A549 (cell line): ENCODE results near the gene OGA.

Source experiments
- POLR2A ChIP-seq: IDR thresholded peaks from 2 replicates; pipeline ENCODE4 v1.6.1; 2012; ENCODE audit warnings: mild to moderate bottlenecking, low read length
- RFX5 ChIP-seq: fragments of 450-650 bp; IDR thresholded peaks from 2 replicates; pipeline ENCODE4 v1.7.1; 2014; ENCODE audit warnings: antibody characterized with exemption, mild to moderate bottlenecking, moderate library complexity
- TF ChIP-seq, protein P1 (sequence below): fragments of >200 bp; sonication (Bioruptor Twin); formaldehyde crosslinking; IDR thresholded peaks from 3 replicates; pipeline ENCODE4 v1.5.1; 2016

DNA sequence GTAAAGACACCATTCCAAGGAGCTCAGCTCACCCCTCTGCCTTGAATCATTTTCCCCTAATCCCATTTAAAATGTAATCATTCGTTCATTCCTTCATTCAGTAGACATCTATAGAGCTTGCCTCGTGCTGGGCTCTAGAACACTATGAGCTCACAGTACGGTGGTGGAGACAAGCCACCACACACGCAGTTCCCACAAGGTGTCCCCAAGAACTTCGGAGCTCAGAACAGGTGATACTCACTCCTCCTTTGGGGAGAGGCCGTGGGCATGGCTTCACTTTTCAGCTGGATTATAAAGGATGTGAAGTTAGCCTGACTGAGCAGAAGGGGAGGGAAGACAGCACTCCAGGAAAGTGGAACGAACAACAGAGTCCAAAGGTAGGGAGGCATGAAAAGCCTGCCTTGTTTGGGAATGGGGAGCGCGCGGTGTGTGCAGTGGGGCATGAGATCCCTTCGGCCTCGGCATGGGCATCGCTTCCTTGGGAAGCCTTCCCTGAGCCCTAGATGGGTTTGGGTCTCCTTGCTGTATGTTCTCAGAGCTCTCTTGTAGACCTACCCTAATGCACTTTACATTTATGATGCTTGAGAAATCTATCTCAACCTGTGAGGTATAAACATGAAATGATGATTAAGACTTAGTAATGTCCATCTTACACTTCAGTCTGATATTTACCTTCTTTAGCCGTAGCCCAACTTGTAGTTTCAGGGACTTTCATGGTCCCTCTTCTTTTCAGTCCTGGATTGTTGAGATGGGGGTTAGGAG is 809 bp upstream of the OGA start:
- TF ChIP-seq RFX5, result no peak
- TF ChIP-seq, protein P1, sequence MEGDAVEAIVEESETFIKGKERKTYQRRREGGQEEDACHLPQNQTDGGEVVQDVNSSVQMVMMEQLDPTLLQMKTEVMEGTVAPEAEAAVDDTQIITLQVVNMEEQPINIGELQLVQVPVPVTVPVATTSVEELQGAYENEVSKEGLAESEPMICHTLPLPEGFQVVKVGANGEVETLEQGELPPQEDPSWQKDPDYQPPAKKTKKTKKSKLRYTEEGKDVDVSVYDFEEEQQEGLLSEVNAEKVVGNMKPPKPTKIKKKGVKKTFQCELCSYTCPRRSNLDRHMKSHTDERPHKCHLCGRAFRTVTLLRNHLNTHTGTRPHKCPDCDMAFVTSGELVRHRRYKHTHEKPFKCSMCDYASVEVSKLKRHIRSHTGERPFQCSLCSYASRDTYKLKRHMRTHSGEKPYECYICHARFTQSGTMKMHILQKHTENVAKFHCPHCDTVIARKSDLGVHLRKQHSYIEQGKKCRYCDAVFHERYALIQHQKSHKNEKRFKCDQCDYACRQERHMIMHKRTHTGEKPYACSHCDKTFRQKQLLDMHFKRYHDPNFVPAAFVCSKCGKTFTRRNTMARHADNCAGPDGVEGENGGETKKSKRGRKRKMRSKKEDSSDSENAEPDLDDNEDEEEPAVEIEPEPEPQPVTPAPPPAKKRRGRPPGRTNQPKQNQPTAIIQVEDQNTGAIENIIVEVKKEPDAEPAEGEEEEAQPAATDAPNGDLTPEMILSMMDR, result no peak
- TF ChIP-seq POLR2A, result no peak
